Duodenal mucosa (tissue), 2 donors: ENCODE measurements around the gene SLC15A2.

Experiments
- H3K27ac ChIP-seq: one replicate; pipeline ENCODE4 v1.7.0; 2013; ENCODE audit warnings: low read depth, low read length
- H3K27me3 ChIP-seq, 2 donors: one replicate each; pipeline ENCODE4 v1.7.0; 2013; ENCODE audit warnings: low read length in 2 of 2, control low read depth in 1 of 2; ENCODE audit not compliant: insufficient read depth in 2 of 2, control insufficient read depth in 1 of 2
- H3K36me3 ChIP-seq, 2 donors: one replicate each; pipeline ENCODE4 v1.7.0; 2013; ENCODE audit warnings: low read length in 2 of 2, control low read depth in 1 of 2; ENCODE audit not compliant: insufficient read depth in 2 of 2, control insufficient read depth in 1 of 2
- H3K4me1 ChIP-seq, 2 donors: one replicate each; pipeline ENCODE4 v1.7.0; 2013; ENCODE audit warnings: low read length in 2 of 2, control low read depth in 1 of 2; ENCODE audit not compliant: insufficient read depth in 2 of 2, control insufficient read depth in 1 of 2
- H3K4me3 ChIP-seq, 2 donors: one replicate each; pipeline ENCODE4 v1.7.0; 2013; ENCODE audit warnings: low read length in 2 of 2, low read depth in 1 of 2
- H3K9ac ChIP-seq, 2 donors: one replicate each; pipeline ENCODE4 v1.7.0; 2013; ENCODE audit warnings: low read length in 2 of 2, low read depth in 1 of 2
- H3K9me3 ChIP-seq, 2 donors: one replicate each; pipeline ENCODE4 v1.7.0; 2013; ENCODE audit warnings: low read length in 2 of 2, control low read depth in 1 of 2; ENCODE audit not compliant: control insufficient read depth in 1 of 2

Gene SLC15A2

DNA sequence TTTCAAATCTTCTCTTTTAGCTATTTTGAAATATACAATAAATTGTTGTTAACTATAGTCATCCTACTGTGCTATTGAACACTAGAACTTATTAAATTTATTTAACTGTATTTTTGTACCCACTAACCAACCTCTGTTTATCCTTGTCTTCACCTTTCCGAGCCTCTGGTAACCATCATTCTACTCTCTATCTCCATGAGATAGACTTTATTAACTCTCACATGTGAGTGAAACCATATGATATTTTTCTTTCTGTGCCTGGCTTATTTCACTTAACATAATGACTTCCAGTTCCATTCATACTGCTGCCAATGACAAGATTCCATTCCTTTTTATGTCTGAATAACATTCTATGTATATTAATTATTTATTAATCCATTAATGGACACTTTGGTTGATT is 15.8 kb upstream of the SLC15A2 start:
- Histone ChIP-seq H3K27ac (no peak overlapping the region), H3K27me3 (no peaks in the 10 kb centered on the region), H3K9me3 (no peaks in the 10 kb centered on the region), H3K36me3 (peaks cover 0 to 6% of the 10 kb centered on the region in 2 donors), H3K4me3 (no peak overlapping the region), H3K4me1 (no peaks in the 10 kb centered on the region), H3K9ac (no peak overlapping the region)

DNA sequence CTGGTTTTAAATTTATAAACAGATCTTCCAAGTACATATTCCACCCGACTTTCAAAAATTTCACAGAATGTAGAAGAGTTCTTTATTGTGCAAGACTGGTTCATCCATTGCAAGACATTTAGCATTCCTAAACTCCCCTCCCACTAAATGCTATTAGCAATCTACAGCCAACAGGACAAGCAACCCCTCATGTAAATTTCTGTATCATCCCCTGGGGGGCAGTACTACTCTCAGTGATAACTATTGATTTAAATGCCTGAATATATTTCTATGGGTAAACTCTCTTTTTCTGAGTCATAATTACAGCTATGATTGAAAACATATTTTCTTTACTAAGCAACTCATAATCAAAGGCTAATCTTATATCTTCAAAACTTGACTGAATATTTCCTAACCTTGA is 10.7 kb upstream of the SLC15A2 start:
- no peaks in the 10 kb centered on the region for H3K36me3 ChIP-seq
- H3K4me1 ChIP-seq, result no peaks in the 10 kb centered on the region
- no peak overlapping the region for H3K27ac ChIP-seq
- no peaks in the 10 kb centered on the region for H3K9me3 ChIP-seq
- H3K4me3 ChIP-seq, result no peak overlapping the region
- H3K9ac ChIP-seq, result no peak overlapping the region
- no peaks in the 10 kb centered on the region for H3K27me3 ChIP-seq

DNA sequence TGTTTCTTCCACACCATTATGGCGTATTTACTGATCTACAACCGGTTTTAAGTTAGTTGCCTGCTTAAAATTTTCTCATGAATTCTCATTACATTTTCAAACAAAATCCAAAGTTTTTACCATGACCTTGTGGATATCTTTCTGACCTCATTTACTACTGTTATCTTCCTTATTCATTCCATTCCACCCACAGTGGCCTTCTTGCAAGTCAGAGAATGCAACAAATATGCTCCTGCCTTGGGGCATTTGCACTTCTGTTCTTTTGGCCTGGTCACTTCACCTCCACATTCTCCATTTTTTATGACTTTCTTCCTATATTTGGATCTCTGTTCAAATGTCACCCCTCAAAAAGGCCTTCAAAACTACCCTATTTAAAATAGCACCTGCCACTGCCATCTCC is 8.8 kb upstream of the SLC15A2 start:
- no peaks in the 10 kb centered on the region for H3K27me3 ChIP-seq
- no peaks in the 10 kb centered on the region for H3K36me3 ChIP-seq
- no peaks in the 10 kb centered on the region for H3K4me1 ChIP-seq
- H3K27ac ChIP-seq, result no peak overlapping the region
- H3K9ac ChIP-seq, result no peak overlapping the region
- no peaks in the 10 kb centered on the region for H3K9me3 ChIP-seq
- H3K4me3 ChIP-seq, result no peak overlapping the region

DNA sequence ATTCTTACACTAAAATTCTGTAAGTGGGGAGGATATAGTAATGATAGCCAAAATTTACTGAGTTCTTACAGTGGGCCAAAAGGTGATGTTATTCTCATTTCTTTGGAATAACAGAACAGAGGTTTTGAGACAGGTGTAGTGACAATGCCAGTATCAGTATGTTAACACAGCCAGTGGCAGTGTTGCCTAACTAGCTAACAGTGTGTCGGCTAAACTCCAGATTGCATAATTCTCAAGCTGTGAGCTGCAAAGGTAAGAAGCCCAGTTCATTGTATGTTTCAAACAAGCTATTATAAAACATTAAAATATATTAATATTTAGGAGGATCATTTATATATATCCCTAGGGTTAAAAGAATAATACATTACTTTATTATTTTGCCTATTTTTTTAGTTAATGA is 920 bp downstream of the SLC15A2 start:
- H3K9ac ChIP-seq, result no peak overlapping the region
- H3K4me3 ChIP-seq, result no peak overlapping the region
- H3K9me3 ChIP-seq, result no peaks in the 10 kb centered on the region
- no peak overlapping the region for H3K27ac ChIP-seq
- H3K4me1 ChIP-seq, result no peaks in the 10 kb centered on the region
- H3K27me3 ChIP-seq, result no peaks in the 10 kb centered on the region
- H3K36me3 ChIP-seq, result peaks cover 0 to 4% of the 10 kb centered on the region in 2 donors

DNA sequence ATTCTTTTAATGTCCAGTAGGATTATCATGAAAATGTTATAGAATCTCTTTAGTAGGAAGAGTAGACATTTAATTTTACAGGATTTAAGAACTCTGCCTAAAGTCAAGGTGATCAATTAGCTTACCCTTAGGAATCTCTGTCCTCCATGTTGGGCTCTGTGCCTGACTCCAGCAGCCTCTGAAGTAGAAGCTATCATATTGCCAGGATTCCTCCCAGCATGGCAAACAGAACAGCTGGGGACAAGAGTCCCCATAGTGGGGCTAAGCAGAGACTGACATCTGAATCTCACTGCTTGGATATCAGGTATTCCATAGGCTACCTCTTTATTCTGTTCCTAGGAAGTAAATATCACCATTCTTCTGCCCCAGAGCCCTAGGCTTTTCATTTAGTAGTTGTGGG is 1.5 kb downstream of the SLC15A2 start:
- H3K27me3 ChIP-seq, result no peaks in the 10 kb centered on the region
- no peaks in the 10 kb centered on the region for H3K9me3 ChIP-seq
- H3K9ac ChIP-seq, result no peak overlapping the region
- no peak overlapping the region for H3K4me3 ChIP-seq
- no peak overlapping the region for H3K27ac ChIP-seq
- H3K36me3 ChIP-seq, result peaks cover 0 to 4% of the 10 kb centered on the region in 2 donors
- no peaks in the 10 kb centered on the region for H3K4me1 ChIP-seq

DNA sequence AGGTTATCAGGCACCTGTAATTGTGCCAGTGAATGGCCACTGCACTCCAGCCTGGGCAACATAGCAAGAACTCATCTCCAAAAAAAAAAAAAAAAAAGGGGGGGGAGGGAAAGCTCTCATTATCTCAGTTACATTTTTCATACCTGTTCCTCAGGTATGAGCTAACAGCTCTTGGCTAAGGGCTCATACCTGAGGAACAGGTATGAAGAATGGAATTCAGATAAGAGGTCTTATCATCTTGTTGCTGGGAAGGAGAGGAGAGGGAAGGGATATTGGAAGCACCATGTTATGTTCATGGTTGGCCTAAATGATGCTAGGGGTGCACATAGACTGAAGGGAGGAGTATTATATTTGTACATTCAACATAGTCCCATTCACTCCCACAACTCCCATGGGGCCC is 2.6 kb downstream of the SLC15A2 start:
- no peaks in the 10 kb centered on the region for H3K9me3 ChIP-seq
- no peak overlapping the region for H3K9ac ChIP-seq
- H3K27me3 ChIP-seq, result no peaks in the 10 kb centered on the region
- H3K4me1 ChIP-seq, result no peaks in the 10 kb centered on the region
- H3K4me3 ChIP-seq, result no peak overlapping the region
- H3K36me3 ChIP-seq, result peaks cover 0 to 4% of the 10 kb centered on the region in 2 donors
- no peak overlapping the region for H3K27ac ChIP-seq

DNA sequence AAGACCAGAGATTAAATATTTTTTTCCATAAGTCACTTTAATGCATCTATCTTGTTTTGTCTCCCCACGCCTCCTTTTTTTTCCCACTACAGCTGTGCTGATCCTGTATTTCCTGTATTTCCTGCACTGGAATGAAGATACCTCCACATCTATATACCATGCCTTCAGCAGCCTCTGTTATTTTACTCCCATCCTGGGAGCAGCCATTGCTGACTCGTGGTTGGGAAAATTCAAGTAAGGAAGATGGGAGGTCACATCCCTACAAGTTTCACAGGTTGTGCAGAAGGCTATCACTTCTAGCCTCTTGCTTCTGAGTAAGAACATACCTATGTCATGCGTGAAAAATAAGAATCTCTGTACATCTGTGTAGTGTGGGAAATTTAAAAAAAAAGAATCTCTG is 3.1 kb downstream of the SLC15A2 start:
- H3K27ac ChIP-seq, result no peak overlapping the region
- no peak overlapping the region for H3K9ac ChIP-seq
- no peak overlapping the region for H3K4me3 ChIP-seq
- no peaks in the 10 kb centered on the region for H3K27me3 ChIP-seq
- peaks cover 0 to 4% of the 10 kb centered on the region in 2 donors for H3K36me3 ChIP-seq
- no peaks in the 10 kb centered on the region for H3K9me3 ChIP-seq
- no peaks in the 10 kb centered on the region for H3K4me1 ChIP-seq

DNA sequence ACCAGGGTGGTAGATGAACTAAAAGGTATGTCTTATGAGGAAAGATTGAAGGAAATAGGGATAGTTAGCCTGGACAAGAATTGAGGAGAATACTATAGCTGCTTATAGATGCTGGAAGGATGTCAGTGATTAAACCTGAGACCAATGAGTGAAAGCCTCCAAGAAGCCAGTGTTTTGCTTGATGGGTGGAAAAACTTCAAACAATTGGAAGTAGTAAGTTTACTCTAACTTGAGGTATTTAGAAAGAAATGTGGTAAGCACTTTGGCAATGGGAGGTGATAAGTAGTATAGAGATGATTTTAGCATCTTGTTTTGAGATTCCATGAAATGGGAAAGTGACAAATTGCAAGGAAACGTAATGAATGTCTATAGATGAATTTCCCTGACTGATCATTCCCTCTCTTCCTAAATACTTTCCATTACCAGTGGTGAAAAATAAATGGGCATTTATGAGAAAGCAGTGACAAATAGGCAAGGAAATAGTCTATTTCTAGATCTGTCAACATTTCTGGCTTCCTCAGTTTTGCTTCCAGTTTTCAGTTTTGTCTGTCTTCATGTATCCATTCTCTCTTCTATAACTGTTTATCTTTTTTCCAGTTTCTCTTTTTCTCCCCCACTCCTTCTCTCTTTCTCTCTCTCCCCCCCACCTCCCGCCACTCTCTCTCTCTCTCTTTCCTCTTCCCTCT is 19.2 kb downstream of the SLC15A2 start:
- Histone ChIP-seq H3K27me3 (no peaks in the 10 kb centered on the region), H3K36me3 (no peaks in the 10 kb centered on the region), H3K4me1 (no peaks in the 10 kb centered on the region), H3K27ac (no peak overlapping the region), H3K9me3 (no peaks in the 10 kb centered on the region), H3K4me3 (no peak overlapping the region), H3K9ac (no peak overlapping the region)

DNA sequence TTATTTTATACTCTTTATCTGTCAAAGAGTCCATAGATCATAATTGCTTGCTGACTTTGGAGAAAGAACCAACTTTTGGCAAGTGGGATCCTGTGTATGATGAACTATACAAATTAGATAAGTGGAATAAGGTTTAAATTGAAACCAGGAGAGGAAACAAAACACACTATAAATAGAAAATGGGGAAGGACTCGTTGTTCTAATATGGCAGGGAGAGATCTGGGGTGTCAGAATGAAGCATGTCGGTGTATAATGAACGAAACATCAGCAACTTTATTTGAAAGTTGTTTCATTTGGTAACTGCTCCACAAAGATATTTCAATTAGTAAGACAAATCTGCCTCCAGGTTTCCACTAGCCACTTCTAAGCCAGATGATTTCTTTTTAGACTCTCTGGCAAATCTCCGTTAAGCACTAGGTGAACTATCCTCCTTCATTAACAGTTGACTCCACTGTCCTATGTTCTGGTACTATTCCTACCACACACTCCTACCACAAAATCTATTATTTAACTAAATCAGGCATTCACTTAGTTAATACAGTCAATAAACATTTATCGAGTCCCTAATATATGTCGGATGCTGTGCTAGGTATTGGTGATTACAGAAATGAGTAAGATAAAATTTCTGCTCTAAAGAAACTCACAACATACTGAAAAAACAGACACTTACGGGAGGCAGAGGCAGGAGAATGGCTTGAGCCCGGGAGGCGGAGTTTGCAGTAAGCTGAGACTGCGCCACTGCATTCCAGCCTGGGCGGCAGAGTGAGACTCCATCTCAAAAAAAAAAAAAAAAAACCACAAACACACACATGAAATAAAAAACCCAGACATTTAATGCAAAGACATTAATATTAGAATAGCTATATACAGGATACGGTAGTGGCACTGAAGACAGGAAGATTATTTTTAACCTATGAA is 20.1 kb downstream of the SLC15A2 start:
- Histone ChIP-seq H3K27ac (no peak overlapping the region), H3K27me3 (no peaks in the 10 kb centered on the region), H3K9ac (no peak overlapping the region), H3K36me3 (no peaks in the 10 kb centered on the region), H3K9me3 (no peaks in the 10 kb centered on the region), H3K4me3 (no peak overlapping the region), H3K4me1 (no peaks in the 10 kb centered on the region)

DNA sequence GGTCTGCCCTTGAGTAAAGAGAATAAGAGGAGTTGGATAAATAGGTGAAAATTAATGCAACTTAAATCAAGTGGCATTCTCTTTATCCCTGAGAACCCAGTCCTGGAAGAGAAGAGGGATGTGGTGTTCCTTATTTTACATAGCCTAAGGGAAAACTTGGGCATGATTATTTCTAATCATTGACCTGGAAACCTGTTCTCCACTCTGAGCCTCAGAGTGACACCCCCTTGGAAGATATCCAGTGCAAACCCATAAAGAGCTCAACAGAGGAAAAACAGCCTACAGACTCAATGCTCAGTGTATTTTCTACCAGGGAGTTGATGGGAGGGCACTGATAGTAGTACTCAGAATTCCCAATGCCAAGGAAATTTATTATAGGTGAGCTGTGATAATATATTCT is 22.0 kb downstream of the SLC15A2 start:
- H3K27ac ChIP-seq, result no peak overlapping the region
- H3K4me1 ChIP-seq, result no peaks in the 10 kb centered on the region
- H3K27me3 ChIP-seq, result no peaks in the 10 kb centered on the region
- no peaks in the 10 kb centered on the region for H3K36me3 ChIP-seq
- no peak overlapping the region for H3K9ac ChIP-seq
- H3K4me3 ChIP-seq, result no peak overlapping the region
- no peaks in the 10 kb centered on the region for H3K9me3 ChIP-seq
